HEK293 (cell line): ENCODE measurements around the gene CPO.

Experiments
- CTCF ChIP-seq: fragments of 450-650 bp; formaldehyde crosslinking; IDR thresholded peaks from 2 replicates; pipeline ENCODE4 v1.5.1; 2016; ENCODE audit warnings: missing biosample characterization, missing genetic modification characterization
- ZNF558 ChIP-seq: fragments of 450-650 bp; formaldehyde crosslinking; IDR thresholded peaks from 2 replicates; pipeline ENCODE4 v1.5.1; 2016; ENCODE audit warnings: missing biosample characterization, missing genetic modification characterization
- ZNF670 ChIP-seq: fragments of 450-650 bp; formaldehyde crosslinking; IDR thresholded peaks from 2 replicates; pipeline ENCODE4 v1.5.1; 2016; ENCODE audit warnings: missing biosample characterization, missing genetic modification characterization, low read depth

GRCh38 chr2:206979922-206980321, 40.6 kb downstream of the CPO start:
- TF ChIP-seq CTCF (tag by site-specific recombination) (no peak), ZNF670 (tag by site-specific recombination) (no peak), ZNF558 (tag by site-specific recombination) (no peak)
